Karpas-422 (cell line): Measurements from ENCODE around the gene NBPF6. TPM values are rescaled to one million over a fixed set of nuclear protein-coding genes. Genes with fewer than 3 reads are reported as not detected.
"Not testable (repeated sequence)": the region's sequence is repeated elsewhere in the genome, so short reads cannot be mapped to it uniquely, and the experiment has no call there.

Experiments used
- DNase-seq: peaks from one replicate; pipeline ENCODE4 v3.0.0-alpha.2; 2015
- H2AFZ ChIP-seq: fragments of 200-600 bp; sonication (generic); 2 replicates; pipeline ENCODE4 v1.6.1; 2014; ENCODE audit warnings: antibody characterized with exemption, low read length, mixed read lengths
- H3K27ac ChIP-seq: fragments of 200-600 bp; sonication (generic); 2 replicates; pipeline ENCODE4 v1.5.1; 2014; ENCODE audit warnings: mild to moderate bottlenecking, low read length, moderate library complexity
- H3K27me3 ChIP-seq: fragments of 200-600 bp; sonication (generic); 2 replicates; pipeline ENCODE4 v1.6.1; 2014; ENCODE audit warnings: low read length, mixed read lengths
- H3K36me3 ChIP-seq: fragments of 200-600 bp; sonication (generic); 2 replicates; pipeline ENCODE4 v1.6.1; 2014; ENCODE audit warnings: low read length, mixed read lengths; ENCODE audit not compliant: insufficient read depth
- H3K4me1 ChIP-seq: fragments of 200-600 bp; sonication (generic); 2 replicates; pipeline ENCODE4 v1.6.1; 2014; ENCODE audit warnings: mild to moderate bottlenecking, low read length, mixed read lengths
- H3K4me2 ChIP-seq: fragments of 200-600 bp; sonication (generic); 2 replicates; pipeline ENCODE4 v1.6.1; 2014; ENCODE audit warnings: low read length, low read depth, mild to moderate bottlenecking; ENCODE audit not compliant: poor library complexity, severe bottlenecking
- H3K4me3 ChIP-seq: fragments of 200-600 bp; sonication (generic); 2 replicates; pipeline ENCODE4 v1.5.1; 2014; ENCODE audit warnings: mild to moderate bottlenecking, antibody characterized with exemption, low read length, mixed read lengths
- H3K79me2 ChIP-seq: fragments of 200-600 bp; sonication (generic); 2 replicates; pipeline ENCODE4 v1.6.1; 2014; ENCODE audit warnings: mild to moderate bottlenecking, low read length, mixed read lengths
- H3K9ac ChIP-seq: fragments of 200-600 bp; sonication (generic); 2 replicates; pipeline ENCODE4 v1.6.0; 2014; ENCODE audit warnings: low read length
- H3K9me2 ChIP-seq: fragments of 200-600 bp; sonication (generic), shearing (Covaris generic); replicated peaks from 2 replicates; pipeline ENCODE4 v1.6.0; 2014; ENCODE audit warnings: mild to moderate bottlenecking, low read length, moderate library complexity; ENCODE audit not compliant: insufficient read depth
- H3K9me3 ChIP-seq: fragments of 300-700, 200-600 bp; sonication (generic); 2 replicates; pipeline ENCODE4 v1.6.1; 2014; ENCODE audit warnings: low read length, mixed read lengths
- H4K20me1 ChIP-seq: fragments of 200-600 bp; sonication (generic); 2 replicates; pipeline ENCODE4 v1.6.1; 2014; ENCODE audit warnings: mild to moderate bottlenecking, antibody characterized with exemption, low read length, low read depth; ENCODE audit not compliant: insufficient read depth
- total RNA-seq: library from RNA; depleted of rRNA; stranded (reverse); fragments of >200 nt; shearing (Covaris generic); gene quantifications from 2 replicates; pipeline ENCODE4 v1.2.3, GENCODE V29; 2014; ENCODE audit warnings: low replicate concordance

Gene NBPF6
- total RNA-seq, 1 experiment from 2014 or later, result not detected

DNA sequence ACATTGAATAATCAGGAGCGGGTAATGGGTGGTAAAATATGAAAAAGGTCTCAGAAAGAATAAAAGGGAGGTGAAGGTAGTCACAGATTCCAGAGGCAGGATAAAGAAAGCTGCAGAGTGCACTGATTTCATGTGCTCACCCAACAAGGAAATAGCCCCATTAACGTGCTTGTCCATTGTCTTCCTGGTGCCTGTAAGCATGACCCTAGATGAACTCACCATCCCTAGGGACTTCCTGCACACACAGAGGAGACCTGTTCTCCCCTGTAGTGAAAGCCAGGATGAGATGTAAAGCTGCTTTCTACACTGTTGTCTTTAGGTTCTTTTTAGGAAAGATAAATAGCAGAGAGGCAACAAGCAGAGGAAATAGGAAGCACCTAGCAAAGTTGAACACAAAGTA, 4.4 kb downstream of the NBPF6 start:
- not testable (repeated sequence) for H2AFZ ChIP-seq, H3K27me3 ChIP-seq, H3K27ac ChIP-seq, H3K9me3 ChIP-seq, H3K4me1 ChIP-seq, H3K36me3 ChIP-seq, DNase-seq, H3K9me2 ChIP-seq, H4K20me1 ChIP-seq, H3K4me2 ChIP-seq, H3K79me2 ChIP-seq, H3K9ac ChIP-seq, H3K4me3 ChIP-seq

DNA sequence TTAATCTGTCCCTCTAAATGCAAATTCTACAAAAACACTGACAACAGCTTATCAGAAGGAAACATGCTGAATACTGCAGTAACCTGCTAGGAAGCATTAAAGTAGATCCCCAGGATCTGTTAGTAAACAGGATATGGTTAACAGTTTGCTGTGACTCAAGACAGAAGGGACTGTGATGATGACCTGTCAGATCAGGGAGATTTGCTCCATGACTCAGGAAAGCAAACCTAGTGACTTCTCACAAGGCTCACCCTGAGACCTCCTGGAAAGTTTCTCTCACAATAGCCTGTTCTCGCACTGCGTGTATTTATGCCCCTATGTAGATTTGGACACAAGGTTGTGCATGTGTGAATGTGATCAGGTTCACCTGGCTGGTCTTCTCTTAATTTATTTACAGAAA, 8.5 kb downstream of the NBPF6 start:
- H3K4me2 ChIP-seq, DNase-seq, H3K4me1 ChIP-seq, H3K9ac ChIP-seq, H3K4me3 ChIP-seq, H3K9me2 ChIP-seq, H3K36me3 ChIP-seq, H4K20me1 ChIP-seq, H3K79me2 ChIP-seq, H3K27ac ChIP-seq, H3K9me3 ChIP-seq, H2AFZ ChIP-seq, H3K27me3 ChIP-seq: not testable (repeated sequence)

GRCh38 chr1:108461758-108462157, 11.6 kb downstream of the NBPF6 start:
- not testable (repeated sequence) for H2AFZ ChIP-seq

DNA sequence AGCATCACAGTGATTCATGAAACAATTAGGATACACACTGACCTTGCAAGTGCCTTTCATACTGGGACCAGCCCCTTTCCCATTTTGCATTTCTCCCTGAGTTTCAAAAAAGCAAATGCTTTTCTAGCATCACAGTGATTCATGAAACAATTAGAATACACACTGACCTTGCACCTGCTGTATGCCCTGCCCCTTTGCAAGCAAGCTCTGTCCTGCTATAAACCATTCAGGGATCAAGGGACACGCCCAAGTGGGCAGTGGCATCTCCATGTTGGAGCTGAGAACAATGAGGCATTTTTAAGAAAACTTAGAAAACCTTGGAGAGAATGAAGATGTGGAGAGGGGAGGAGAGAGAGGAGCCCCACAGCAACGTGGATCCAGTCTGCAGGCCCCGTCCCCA, 13.8 kb downstream of the NBPF6 start:
- H3K27me3 ChIP-seq, H3K4me3 ChIP-seq, H3K27ac ChIP-seq, H2AFZ ChIP-seq, H3K4me1 ChIP-seq, DNase-seq, H3K4me2 ChIP-seq, H3K9me2 ChIP-seq, H3K9ac ChIP-seq, H3K9me3 ChIP-seq, H3K79me2 ChIP-seq, H3K36me3 ChIP-seq, H4K20me1 ChIP-seq: not testable (repeated sequence)

More at GRCh38 chr1:108461758-108462157, 11.6 kb downstream of the NBPF6 start:
- not testable (repeated sequence) for H3K27me3 ChIP-seq, H4K20me1 ChIP-seq, H3K9me3 ChIP-seq, H3K27ac ChIP-seq, H3K4me1 ChIP-seq, H3K9me2 ChIP-seq, H3K4me2 ChIP-seq, H3K79me2 ChIP-seq, DNase-seq, H3K36me3 ChIP-seq, H3K4me3 ChIP-seq, H3K9ac ChIP-seq

DNA sequence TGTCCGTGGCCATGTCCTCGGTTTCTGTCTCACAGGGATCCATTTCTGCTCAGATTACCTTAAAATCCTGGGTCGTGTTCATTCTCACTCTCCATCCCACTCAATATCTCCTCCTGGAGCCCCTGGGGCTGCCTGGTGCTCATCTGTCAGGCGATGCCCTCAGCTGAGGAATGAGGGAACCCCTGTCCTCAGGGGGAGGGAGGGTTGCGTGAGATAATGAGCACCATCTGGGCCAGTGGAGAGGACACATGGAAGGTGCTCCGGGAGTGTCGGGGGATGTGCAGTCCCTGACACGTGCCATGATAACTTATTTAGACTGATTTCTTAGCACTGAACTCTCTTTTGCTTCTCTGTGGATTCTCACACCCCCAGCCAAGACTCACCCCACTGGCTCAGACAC, 16.0 kb downstream of the NBPF6 start:
- not testable (repeated sequence) for H3K79me2 ChIP-seq, DNase-seq, H3K4me2 ChIP-seq

DNA sequence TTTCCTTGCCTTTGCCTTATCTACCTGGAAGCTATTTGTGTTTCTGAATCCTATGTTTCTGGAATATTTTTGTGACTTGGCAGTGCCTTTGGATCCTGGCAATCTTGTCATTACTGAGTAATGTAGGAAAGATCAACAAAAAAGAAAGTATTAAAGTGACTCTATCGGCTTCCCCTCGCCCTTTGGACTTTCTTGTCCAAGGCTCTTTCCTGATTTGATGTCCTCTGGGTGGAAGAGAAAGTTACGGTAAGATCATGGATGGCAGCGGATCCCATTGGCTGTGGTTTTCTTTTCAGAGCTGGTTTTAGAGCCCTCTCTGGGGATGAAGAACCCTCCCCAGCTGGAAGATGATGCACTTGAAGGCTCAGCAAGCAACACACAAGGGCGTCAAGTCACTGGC, 17.0 kb downstream of the NBPF6 start:
- not testable (repeated sequence) for H3K4me2 ChIP-seq, H3K9ac ChIP-seq, H4K20me1 ChIP-seq, H3K27ac ChIP-seq, H3K4me3 ChIP-seq, H2AFZ ChIP-seq, H3K4me1 ChIP-seq, H3K36me3 ChIP-seq, H3K79me2 ChIP-seq, H3K9me2 ChIP-seq, DNase-seq, H3K27me3 ChIP-seq, H3K9me3 ChIP-seq

More for the DNA sequence above, 16.0 kb downstream of the NBPF6 start:
- H3K9ac ChIP-seq, H4K20me1 ChIP-seq, H3K27ac ChIP-seq, H2AFZ ChIP-seq, H3K4me1 ChIP-seq, H3K9me3 ChIP-seq, H3K4me3 ChIP-seq, H3K27me3 ChIP-seq, H3K9me2 ChIP-seq, H3K36me3 ChIP-seq: not testable (repeated sequence)

- not testable (repeated sequence) for H3K36me3 ChIP-seq, H3K27me3 ChIP-seq, H3K9me2 ChIP-seq, H3K4me1 ChIP-seq, H3K9me3 ChIP-seq, H3K4me2 ChIP-seq, H2AFZ ChIP-seq, DNase-seq, H3K27ac ChIP-seq, H3K4me3 ChIP-seq, H3K9ac ChIP-seq, H4K20me1 ChIP-seq, H3K79me2 ChIP-seq
These were observed 20.6 kb downstream of the NBPF6 start for GRCh38 chr1:108470750-108471149.

GRCh38 chr1:108474516-108474915, 24.4 kb downstream of the NBPF6 start:
- DNase-seq, H3K9ac ChIP-seq, H3K27ac ChIP-seq, H2AFZ ChIP-seq, H3K36me3 ChIP-seq, H3K9me2 ChIP-seq, H3K4me2 ChIP-seq, H4K20me1 ChIP-seq, H3K9me3 ChIP-seq, H3K79me2 ChIP-seq, H3K27me3 ChIP-seq, H3K4me1 ChIP-seq, H3K4me3 ChIP-seq: not testable (repeated sequence)

DNA sequence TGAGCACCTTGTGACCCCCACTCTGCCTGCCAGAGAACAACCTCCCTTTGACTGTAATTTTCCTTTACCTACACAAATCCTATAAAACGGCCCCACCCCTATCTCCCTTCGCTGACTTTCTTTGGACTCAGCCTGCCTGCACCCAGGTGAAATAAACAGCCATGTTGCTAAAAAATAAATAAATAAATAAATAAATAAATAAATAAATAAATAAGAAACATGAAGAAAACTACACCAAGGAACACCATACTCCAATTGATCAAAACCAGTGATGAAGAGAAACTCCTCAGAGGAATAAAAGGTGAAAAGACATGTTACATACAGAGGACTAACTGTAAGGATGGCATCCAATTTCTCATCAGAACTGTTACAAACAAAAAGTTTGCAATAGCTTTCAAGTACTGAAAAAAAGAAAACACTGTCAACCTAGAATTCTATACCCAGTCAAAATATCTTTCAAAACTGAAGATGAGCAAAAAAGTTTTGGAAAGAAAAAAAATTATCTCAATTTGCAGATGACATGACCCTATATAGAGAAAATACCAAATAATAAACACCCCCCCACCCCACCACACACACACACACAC, 28.4 kb downstream of the NBPF6 start:
- H4K20me1 ChIP-seq, result no peaks in the 10 kb centered on the region
- no peak overlapping the region for H2AFZ ChIP-seq
- no peak for DNase-seq
- no peaks in the 10 kb centered on the region for H3K9me2 ChIP-seq
- H3K27ac ChIP-seq, result no peak overlapping the region
- H3K27me3 ChIP-seq, result no peaks in the 10 kb centered on the region
- H3K4me1 ChIP-seq, result no peaks in the 10 kb centered on the region
- H3K79me2 ChIP-seq, result no peaks in the 10 kb centered on the region
- no peak overlapping the region for H3K9ac ChIP-seq
- no peak overlapping the region for H3K4me2 ChIP-seq
- H3K4me3 ChIP-seq, result no peak overlapping the region
- H3K36me3 ChIP-seq, result no peaks in the 10 kb centered on the region
- no peaks in the 10 kb centered on the region for H3K9me3 ChIP-seq
